ENCODE results near the gene NTRK3.

The NTRK3 gene

DNA sequence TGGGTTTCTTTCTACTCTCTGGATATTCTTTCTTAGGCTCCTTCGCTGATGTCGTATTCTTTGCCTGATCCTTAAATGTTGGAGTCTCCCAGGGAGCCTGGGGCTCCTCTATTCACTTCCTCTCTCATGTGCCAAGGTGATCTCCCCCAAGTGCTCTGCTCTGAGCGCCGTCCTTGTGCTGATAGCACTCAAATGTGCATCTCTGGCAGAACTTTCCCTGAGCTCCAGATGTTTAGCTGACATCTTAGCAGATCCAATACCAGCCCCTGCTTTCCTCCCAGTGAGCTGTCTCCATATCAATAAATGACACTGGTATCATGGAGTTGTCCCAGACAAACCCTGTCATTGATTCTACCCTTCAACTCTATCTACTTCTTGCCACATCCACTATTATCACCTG, 62.4 kb downstream of the NTRK3 start:
- in situ Hi-C loops (cut with HindIII; ENCODE audit: low sequenced_read_pairs), result no loop called here
- no peak for DNase-seq (ENCODE audit: low read depth, low spot score)
- TF ChIP-seq, protein P1, sequence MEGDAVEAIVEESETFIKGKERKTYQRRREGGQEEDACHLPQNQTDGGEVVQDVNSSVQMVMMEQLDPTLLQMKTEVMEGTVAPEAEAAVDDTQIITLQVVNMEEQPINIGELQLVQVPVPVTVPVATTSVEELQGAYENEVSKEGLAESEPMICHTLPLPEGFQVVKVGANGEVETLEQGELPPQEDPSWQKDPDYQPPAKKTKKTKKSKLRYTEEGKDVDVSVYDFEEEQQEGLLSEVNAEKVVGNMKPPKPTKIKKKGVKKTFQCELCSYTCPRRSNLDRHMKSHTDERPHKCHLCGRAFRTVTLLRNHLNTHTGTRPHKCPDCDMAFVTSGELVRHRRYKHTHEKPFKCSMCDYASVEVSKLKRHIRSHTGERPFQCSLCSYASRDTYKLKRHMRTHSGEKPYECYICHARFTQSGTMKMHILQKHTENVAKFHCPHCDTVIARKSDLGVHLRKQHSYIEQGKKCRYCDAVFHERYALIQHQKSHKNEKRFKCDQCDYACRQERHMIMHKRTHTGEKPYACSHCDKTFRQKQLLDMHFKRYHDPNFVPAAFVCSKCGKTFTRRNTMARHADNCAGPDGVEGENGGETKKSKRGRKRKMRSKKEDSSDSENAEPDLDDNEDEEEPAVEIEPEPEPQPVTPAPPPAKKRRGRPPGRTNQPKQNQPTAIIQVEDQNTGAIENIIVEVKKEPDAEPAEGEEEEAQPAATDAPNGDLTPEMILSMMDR (IDR thresholded peaks at IDR 0.05; ENCODE audit: low read depth, low read length), result no peak

DNA sequence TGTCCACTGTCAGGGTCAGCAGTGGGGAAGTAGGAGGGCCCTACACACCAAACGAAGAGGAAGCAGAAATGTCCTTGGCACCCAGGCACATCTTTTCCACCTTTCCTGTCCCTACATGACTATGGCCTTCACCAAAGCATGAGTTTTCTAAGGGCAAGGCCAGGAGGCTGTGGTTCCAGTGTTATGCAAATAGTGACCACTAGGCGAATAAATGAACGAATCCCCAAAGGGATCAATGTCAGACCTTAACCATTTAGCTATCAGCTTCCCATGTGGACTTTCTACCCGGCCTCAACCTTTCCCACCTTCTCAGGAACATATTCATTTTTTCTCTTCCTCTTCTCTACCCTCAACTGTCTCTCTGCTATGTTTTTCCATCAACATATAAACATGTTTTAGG, 63.1 kb downstream of the NTRK3 start:
- in situ Hi-C loops (cut with HindIII; ENCODE audit: low sequenced_read_pairs), result no loop called here
- no peak for DNase-seq (ENCODE audit: low read depth, low spot score)

More for the DNA sequence above, 62.4 kb downstream of the NTRK3 start:
- H3K4me3 ChIP-seq (ENCODE audit: low read depth, low read length), result no peak overlapping the region

DNA sequence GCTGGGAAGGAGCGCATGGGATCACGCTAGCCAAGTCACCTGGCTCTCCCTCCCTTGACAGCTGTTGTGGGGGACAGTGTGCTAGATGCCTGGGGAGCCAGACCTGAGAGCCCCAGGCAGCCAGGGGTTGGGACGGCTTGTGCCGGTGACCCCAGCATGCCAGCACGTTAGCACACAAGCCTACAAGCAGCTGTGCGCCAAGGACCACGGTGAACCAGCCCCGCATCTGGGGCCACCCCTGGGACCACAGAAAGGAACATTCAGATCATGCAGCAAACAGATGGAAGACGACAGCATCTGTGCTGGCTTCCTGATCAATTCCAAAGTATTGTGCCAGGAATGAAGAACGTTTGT, 64.8 kb downstream of the NTRK3 start:
- in situ Hi-C loops (cut with HindIII; ENCODE audit: low sequenced_read_pairs), result no loop called here

More for the DNA sequence above, 63.1 kb downstream of the NTRK3 start:
- H3K4me3 ChIP-seq (ENCODE audit: low read depth, low read length), result no peak overlapping the region
- TF ChIP-seq, protein P1 (IDR thresholded peaks at IDR 0.05; ENCODE audit: low read depth, low read length), result no peak

DNA sequence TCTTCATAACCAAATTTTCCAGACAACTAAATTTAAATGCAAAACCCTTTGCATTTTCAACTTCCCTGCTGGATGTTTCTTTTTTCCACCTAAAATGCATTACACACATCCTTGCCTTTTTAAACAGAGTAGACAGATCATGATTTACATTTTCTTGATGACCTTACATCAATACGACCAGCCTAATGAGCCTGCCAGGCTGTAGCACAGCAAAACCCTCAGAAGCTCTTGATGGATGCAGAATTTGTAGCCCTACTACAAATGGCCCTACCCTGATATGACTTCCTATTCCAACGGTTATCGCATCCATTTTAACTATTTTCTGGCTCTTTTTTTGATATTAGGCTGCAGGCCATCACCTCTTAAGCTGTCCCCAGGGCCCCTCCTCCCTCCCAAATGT, 66.3 kb downstream of the NTRK3 start:
- no peak for DNase-seq (ENCODE audit: low read depth, low spot score)
- in situ Hi-C loops (cut with HindIII; ENCODE audit: low sequenced_read_pairs), result no loop called here
- TF ChIP-seq, protein P1 (IDR thresholded peaks at IDR 0.05; ENCODE audit: low read depth, low read length), result no peak
- H3K4me3 ChIP-seq (ENCODE audit: low read depth, low read length), result no peak overlapping the region

More for the DNA sequence above, 64.8 kb downstream of the NTRK3 start:
- H3K4me3 ChIP-seq (ENCODE audit: low read depth, low read length), result no peak overlapping the region
- TF ChIP-seq, protein P1 (IDR thresholded peaks at IDR 0.05; ENCODE audit: low read depth, low read length), result no peak
- no peak for DNase-seq (ENCODE audit: low read depth, low spot score)

DNA sequence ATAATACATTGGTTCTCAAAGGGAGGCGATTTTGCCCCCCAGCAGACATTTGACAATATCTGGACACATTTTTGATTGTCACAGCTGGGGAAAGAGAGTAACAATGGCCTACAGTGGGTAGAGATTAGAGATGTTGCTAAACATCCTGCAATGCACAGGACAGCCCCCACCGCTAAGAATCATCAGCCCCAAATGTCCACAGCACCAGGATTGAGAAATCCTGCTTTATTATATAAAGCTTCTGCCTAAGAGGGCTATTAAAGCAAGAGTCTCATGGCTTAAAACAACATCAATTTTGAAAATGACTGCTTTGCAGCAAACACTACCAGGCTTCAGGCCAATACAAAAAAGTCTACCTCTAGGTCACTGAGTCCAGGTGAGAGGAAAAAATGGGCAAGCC, 68.2 kb downstream of the NTRK3 start:
- TF ChIP-seq, protein P1 (IDR thresholded peaks at IDR 0.05; ENCODE audit: low read depth, low read length), result no peak
- in situ Hi-C loops (cut with HindIII; ENCODE audit: low sequenced_read_pairs), result no loop called here
- no peak overlapping the region for H3K4me3 ChIP-seq (ENCODE audit: low read depth, low read length)
- no peak for DNase-seq (ENCODE audit: low read depth, low spot score)

DNA sequence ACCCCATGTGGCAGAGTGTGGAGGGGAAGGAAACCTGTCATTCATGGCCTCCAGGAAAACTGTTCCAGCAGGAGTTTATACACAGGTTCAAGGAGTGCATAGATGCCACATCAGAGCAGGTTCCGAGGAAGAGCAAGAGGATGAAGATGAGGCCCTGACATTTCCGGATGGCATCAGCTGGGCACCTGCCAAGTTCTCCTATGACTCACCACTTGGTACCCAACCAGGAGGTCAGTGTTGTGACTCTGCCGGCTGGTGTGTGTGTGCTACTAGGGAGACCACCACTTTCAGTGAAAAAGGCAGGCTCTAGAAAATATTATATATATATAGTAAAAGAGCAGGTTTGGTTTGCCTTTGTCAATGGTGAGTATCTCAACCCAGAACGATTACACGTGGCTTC, 69.3 kb downstream of the NTRK3 start:
- H3K4me3 ChIP-seq (ENCODE audit: low read depth, low read length), result no peak overlapping the region
- TF ChIP-seq, protein P1 (IDR thresholded peaks at IDR 0.05; ENCODE audit: low read depth, low read length), result no peak
- in situ Hi-C loops (cut with HindIII; ENCODE audit: low sequenced_read_pairs), result no loop called here
- DNase-seq (ENCODE audit: low read depth, low spot score), result no peak

DNA sequence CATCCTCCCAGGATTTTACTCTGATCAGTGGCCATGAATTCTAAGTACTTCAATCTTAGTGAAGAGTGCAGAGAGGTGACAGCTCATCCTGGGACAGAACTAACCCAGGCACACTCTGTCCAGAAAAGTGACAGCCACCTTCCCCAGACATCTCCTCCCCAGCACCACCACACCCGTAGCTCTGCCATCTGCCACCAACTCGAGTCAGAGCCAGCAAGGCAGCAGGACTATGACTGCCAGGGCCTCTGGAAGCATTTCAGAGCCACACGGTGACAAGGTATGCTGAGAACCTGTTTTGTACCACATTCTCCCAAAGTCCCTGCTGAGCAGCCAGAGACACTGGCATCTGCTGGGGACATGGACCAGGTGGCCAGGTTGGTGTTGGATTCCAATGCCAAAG, 71.0 kb downstream of the NTRK3 start:
- TF ChIP-seq, protein P1 (IDR thresholded peaks at IDR 0.05; ENCODE audit: low read depth, low read length), result no peak
- no peak overlapping the region for H3K4me3 ChIP-seq (ENCODE audit: low read depth, low read length)
- no peak for DNase-seq (ENCODE audit: low read depth, low spot score)
- in situ Hi-C loops (cut with HindIII; ENCODE audit: low sequenced_read_pairs), result no loop called here

Data from astrocyte of the spinal cord (primary cell).